Measurements from ENCODE around the gene KCNC3.
A peak's percentile ranks its signal among the peaks of the same experiment; 100 is the strongest.

KCNC3 gene

GRCh38 chr19:50329146-50329925 is at the start of gene KCNC3:
TSS of gene KCNC3 (minus strand) at chr19:50329377. CDS start at chr19:50329082, 295 bp downstream.
- DNase-seq (ENCODE audit: low spot score): peak; percentile 99

DNA sequence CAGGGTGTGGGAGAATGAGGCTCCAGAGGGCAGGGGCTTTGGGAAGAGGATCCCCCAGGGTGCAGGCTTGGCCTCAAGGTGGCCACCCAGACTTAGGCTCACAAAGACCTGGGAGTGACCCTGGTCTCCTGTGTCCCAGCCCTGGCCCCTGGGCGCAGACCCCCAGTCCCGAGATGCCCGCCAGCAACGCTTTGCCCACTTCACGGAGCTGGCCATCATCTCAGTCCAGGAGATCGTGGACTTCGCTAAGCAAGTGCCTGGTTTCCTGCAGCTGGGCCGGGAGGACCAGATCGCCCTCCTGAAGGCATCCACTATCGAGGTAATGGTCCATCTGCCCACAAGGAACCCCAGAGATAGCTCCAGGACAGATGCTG is 49.7 kb upstream of the KCNC3 start:
- no peak for DNase-seq (ENCODE audit: low spot score)

DNA sequence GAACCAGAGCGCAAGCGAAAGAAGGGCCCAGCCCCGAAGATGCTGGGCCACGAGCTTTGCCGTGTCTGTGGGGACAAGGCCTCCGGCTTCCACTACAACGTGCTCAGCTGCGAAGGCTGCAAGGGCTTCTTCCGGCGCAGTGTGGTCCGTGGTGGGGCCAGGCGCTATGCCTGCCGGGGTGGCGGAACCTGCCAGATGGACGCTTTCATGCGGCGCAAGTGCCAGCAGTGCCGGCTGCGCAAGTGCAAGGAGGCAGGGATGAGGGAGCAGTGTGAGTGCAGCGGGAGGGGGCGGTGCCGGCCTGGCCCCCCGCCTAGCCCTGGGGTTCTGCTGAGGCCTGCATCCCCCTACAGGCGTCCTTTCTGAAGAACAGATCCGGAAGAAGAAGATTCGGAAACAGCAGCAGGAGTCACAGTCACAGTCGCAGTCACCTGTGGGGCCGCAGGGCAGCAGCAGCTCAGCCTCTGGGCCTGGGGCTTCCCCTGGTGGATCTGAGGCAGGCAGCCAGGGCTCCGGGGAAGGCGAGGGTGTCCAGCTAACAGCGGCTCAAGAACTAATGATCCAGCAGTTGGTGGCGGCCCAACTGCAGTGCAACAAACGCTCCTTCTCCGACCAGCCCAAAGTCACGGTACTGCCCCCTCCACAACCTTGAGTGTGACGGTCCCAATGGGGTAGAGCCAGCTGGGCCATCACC is 49.1 kb upstream of the KCNC3 start:
- DNase-seq (ENCODE audit: low spot score): no peak

DNA sequence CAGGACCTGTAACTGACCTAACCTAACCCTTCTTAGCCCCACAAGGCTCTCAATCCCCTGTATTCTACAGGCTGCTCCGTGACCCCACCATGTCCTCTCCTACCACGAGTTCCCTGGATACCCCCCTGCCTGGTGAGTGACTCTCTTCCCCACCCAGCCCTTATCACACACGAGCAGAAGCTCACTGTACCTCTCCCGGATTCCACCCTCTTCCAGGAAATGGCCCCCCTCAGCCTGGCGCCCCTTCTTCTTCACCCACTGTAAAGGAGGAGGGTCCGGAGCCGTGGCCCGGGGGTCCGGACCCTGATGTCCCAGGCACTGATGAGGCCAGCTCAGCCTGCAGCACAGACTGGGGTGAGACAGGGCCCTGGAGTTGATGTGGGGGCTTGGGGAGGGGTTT is 48.3 kb upstream of the KCNC3 start:
- DNase-seq (ENCODE audit: low spot score): no peak

DNA sequence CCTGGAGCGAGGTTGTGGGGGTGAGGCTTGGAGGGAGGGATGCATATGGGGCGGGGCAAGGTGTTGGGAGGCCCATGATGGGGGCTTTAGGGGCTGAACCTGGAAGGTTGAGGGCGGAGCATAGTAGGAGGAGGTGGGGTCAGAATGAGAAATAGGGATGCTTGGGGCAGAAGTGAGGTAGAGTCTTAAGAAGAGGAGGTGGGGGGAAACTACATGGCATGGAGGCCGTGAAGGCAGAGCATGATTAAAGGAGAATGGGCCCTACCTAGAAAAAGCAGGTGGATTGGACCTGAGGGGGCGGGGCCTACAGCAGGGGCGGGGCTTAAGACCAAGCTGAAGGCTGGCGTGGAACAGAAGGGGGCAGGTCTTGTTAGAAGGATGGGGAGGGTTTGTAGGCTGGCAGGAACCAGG is 47.9 kb upstream of the KCNC3 start:
- DNase-seq (ENCODE audit: low spot score): no peak

GRCh38 chr19:50376166-50377050 is 47.2 kb upstream of the KCNC3 start, which contains the start of gene NR1H2:
TSS of gene NR1H2 (plus strand) at chr19:50376457. CDS start at chr19:50377606, 1,149 bp downstream.
- DNase-seq (ENCODE audit: low spot score): peak; percentile 97

- DNase-seq (ENCODE audit: low spot score): no peak
Measured at GRCh38 chr19:50371914-50372475, 42.8 kb upstream of the KCNC3 start.

- peak; percentile 86 for DNase-seq (ENCODE audit: low spot score)
Measured at GRCh38 chr19:50368649-50369570, 39.7 kb upstream of the KCNC3 start.

GRCh38 chr19:50365434-50366306 is 36.5 kb upstream of the KCNC3 start, which contains the start of gene NAPSA:
TSS of gene NAPSA (minus strand) at chr19:50365639. CDS start at chr19:50365621, 18 bp downstream.
- no peak for DNase-seq (ENCODE audit: low spot score)

GRCh38 chr19:50362656-50363424 is 33.7 kb upstream of the KCNC3 start:
- DNase-seq (ENCODE audit: low spot score): peak; percentile 79

DNA sequence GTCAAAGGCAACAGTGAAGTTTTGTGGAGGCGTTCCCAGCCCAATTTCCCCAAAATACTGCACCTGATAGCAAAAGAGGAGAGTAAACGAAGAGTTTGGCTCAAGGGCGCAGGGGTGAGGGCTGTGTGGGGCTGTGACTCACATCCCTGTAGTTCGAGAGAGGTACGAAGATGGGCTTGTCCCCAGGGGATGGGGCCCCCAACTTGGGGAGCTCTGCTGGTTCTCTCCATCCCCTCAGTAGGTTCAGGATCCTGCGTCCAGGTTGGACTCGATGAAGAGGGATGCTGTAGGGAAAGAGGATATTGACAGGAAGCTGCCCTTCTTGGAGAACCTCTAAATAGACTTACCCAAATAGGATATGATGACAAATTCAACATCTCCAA is 32.8 kb upstream of the KCNC3 start:
- DNase-seq (ENCODE audit: low spot score): no peak

GRCh38 chr19:50361290-50362029 is 32.3 kb upstream of the KCNC3 start:
- peak; percentile 37 for DNase-seq (ENCODE audit: low spot score)

DNA sequence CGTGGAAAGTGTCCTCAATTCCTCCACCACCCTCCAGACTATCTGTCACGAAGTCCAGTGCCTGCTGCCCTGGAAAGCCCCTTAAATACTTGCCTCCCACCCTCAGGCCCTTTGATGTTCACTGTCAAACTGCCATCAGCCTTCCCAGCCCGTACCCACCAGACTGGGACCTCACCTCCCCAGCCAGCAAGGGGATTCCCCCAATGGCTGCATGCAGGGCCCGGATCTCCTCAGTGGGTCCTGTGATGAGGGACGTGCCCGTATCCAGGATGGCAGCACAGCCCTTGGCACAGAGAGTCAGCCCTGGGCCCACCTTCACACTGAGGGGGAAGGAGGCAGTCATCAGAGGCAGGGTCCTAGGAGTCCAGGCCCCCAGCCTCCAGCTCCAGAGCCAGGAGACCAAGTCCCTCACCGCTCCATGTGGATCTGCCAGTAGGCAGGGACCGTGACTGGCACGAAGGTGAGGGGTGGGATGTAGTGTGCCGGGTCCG is 30.2 kb upstream of the KCNC3 start:
- no peak for DNase-seq (ENCODE audit: low spot score)

- peak; percentile 79 for DNase-seq (ENCODE audit: low spot score)
Measured at GRCh38 chr19:50358483-50359327, 29.5 kb upstream of the KCNC3 start.

GRCh38 chr19:50357178-50358100 is 28.3 kb upstream of the KCNC3 start:
- peak; percentile 84 for DNase-seq (ENCODE audit: low spot score)

DNA sequence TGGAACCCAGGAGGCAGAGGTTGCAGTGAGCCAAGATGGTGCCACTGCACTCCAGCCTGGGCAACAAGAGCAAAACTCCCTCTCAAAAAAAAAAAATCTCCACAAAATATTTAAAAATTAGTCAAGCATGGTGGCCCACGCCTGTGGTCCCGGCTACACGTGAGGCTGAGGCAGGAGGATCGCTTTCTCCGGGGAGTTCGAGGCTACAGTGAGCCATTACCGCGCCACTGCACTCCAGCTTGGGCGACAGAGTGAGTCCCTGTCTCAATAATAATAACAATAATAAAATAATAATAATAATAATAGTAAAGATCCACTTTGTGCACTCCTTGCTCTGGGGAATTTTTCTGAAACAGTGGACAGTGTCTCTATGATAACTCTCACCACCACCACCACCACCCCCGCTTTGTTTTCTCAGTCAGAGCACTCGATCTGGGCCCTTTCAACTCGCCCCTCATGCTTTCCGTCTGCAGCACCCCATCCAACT is 27.6 kb upstream of the KCNC3 start:
- DNase-seq (ENCODE audit: low spot score): no peak
